HEK293 (cell line): Measurements from ENCODE around the gene LDLR.

Source experiments
- CTCF ChIA-PET: fragments of 350-600 bp; formaldehyde crosslinking; extraction: SDS; loops from one replicate; lab custom pipeline; 2021; ENCODE audit warnings: antibody characterized with exemption; lab: Yijun Ruan, JAX
- POLR2A ChIA-PET: fragments of 300-600 bp; formaldehyde crosslinking; extraction: SDS; loops from one replicate; lab custom pipeline; 2020; ENCODE audit warnings: antibody characterized with exemption, inconsistent platforms; lab: Yijun Ruan, JAX
- H3K27ac ChIP-seq: fragments of 200-500 bp; sonication (Bioruptor generic); 2 replicates; pipeline ENCODE4 v1.5.1; 2014; ENCODE audit warnings: low read depth, low read length, control low read depth, inconsistent platforms; ENCODE audit errors: extremely low read depth
- H3K36me3 ChIP-seq, 2 experiments: fragments of 200-500 bp in 1 of 2; sonication (Bioruptor generic) in 1 of 2; 1 replicate in 1 of 2; 2 replicates in 1 of 2; pipeline ENCODE4 v1.5.1; 2014 to 2017; ENCODE audit warnings: inconsistent platforms in 2 of 2, low read length in 2 of 2; ENCODE audit not compliant: control insufficient read depth in 2 of 2, insufficient read depth in 1 of 2
- H3K4me1 ChIP-seq: fragments of 200-500 bp; sonication (Bioruptor generic); 2 replicates; pipeline ENCODE4 v1.5.1; 2014; ENCODE audit warnings: mild to moderate bottlenecking, low read length, inconsistent platforms; ENCODE audit not compliant: control insufficient read depth, insufficient read depth
- H3K4me3 ChIP-seq: 2 replicates; pipeline ENCODE4 v1.5.1; 2011; ENCODE audit warnings: low read depth, mild to moderate bottlenecking, control low read depth, low read length, moderate library complexity
- H3K9me3 ChIP-seq: fragments of 200-500 bp; sonication (Bioruptor generic); 2 replicates; pipeline ENCODE4 v1.5.1; 2014; ENCODE audit warnings: low read depth, low read length, inconsistent platforms; ENCODE audit not compliant: control insufficient read depth, insufficient read depth
- CTCF ChIP-seq: fragments of 450-650 bp; formaldehyde crosslinking; IDR thresholded peaks from 2 replicates; pipeline ENCODE4 v1.5.1; 2016; ENCODE audit warnings: missing biosample characterization, missing genetic modification characterization
- MEIS1 ChIP-seq: sonication (generic); formaldehyde crosslinking; IDR thresholded peaks from 2 replicates; pipeline ENCODE4 v1.8.1; 2022; ENCODE audit warnings: missing genetic modification reagents, mild to moderate bottlenecking, borderline replicate concordance
- ZBTB8A ChIP-seq: fragments of 450-650 bp; formaldehyde crosslinking; IDR thresholded peaks from 2 replicates; pipeline ENCODE4 v1.5.1; 2016; ENCODE audit warnings: missing biosample characterization, missing genetic modification characterization
- ZNF121 ChIP-seq: fragments of 450-650 bp; formaldehyde crosslinking; IDR thresholded peaks from 2 replicates; pipeline ENCODE4 v1.5.1; 2016; ENCODE audit warnings: missing biosample characterization, missing genetic modification characterization
- ZNF175 ChIP-seq: fragments of 450-650 bp; formaldehyde crosslinking; IDR thresholded peaks from 2 replicates; pipeline ENCODE4 v1.5.1; 2016; ENCODE audit warnings: missing biosample characterization, missing genetic modification characterization
- ZNF221 ChIP-seq: fragments of 450-650 bp; formaldehyde crosslinking; IDR thresholded peaks from 2 replicates; pipeline ENCODE4 v1.5.1; 2017; ENCODE audit warnings: missing biosample characterization, missing genetic modification characterization, borderline replicate concordance
- ZNF266 ChIP-seq: fragments of 450-650 bp; formaldehyde crosslinking; IDR thresholded peaks from 2 replicates; pipeline ENCODE4 v1.5.1; 2016; ENCODE audit warnings: missing biosample characterization, missing genetic modification characterization, low read depth
- ZNF514 ChIP-seq: fragments of 450-650 bp; formaldehyde crosslinking; IDR thresholded peaks from 2 replicates; pipeline ENCODE4 v1.5.1; 2016; ENCODE audit warnings: missing biosample characterization, missing genetic modification characterization
- ZNF549 ChIP-seq: fragments of 450-650 bp; IDR thresholded peaks from 2 replicates; pipeline ENCODE4 v1.5.1; 2018; ENCODE audit warnings: missing biosample characterization, missing genetic modification characterization, mild to moderate bottlenecking, inconsistent platforms, moderate library complexity
- ZNF623 ChIP-seq: fragments of 450-650 bp; formaldehyde crosslinking; IDR thresholded peaks from 2 replicates; pipeline ENCODE4 v1.5.1; 2016; ENCODE audit warnings: missing biosample characterization, missing genetic modification characterization
- ZNF654 ChIP-seq: fragments of 450-650 bp; formaldehyde crosslinking; IDR thresholded peaks from 2 replicates; pipeline ENCODE4 v1.5.1; 2016; ENCODE audit warnings: low read depth, missing biosample characterization, missing genetic modification characterization
- ZNF777 ChIP-seq: fragments of 450-650 bp; formaldehyde crosslinking; IDR thresholded peaks from 2 replicates; pipeline ENCODE4 v1.5.1; 2017; ENCODE audit warnings: missing biosample characterization, missing genetic modification characterization, borderline replicate concordance
- TF ChIP-seq, protein P1 (sequence below): fragments of 450-650 bp; formaldehyde crosslinking; IDR thresholded peaks from 2 replicates; pipeline ENCODE4 v1.5.1; 2016; ENCODE audit warnings: missing biosample characterization, missing genetic modification characterization
- TF ChIP-seq, protein P2 (sequence below): fragments of 450-650 bp; formaldehyde crosslinking; conservative IDR thresholded peaks from 2 replicates; pipeline ENCODE4 v1.5.1; 2016; ENCODE audit warnings: low read depth, missing biosample characterization, missing genetic modification characterization
- TF ChIP-seq, protein P3 (sequence below): fragments of 450-650 bp; formaldehyde crosslinking; IDR thresholded peaks from 2 replicates; pipeline ENCODE4 v1.5.1; 2016; ENCODE audit warnings: missing biosample characterization, missing genetic modification characterization

Gene LDLR

DNA sequence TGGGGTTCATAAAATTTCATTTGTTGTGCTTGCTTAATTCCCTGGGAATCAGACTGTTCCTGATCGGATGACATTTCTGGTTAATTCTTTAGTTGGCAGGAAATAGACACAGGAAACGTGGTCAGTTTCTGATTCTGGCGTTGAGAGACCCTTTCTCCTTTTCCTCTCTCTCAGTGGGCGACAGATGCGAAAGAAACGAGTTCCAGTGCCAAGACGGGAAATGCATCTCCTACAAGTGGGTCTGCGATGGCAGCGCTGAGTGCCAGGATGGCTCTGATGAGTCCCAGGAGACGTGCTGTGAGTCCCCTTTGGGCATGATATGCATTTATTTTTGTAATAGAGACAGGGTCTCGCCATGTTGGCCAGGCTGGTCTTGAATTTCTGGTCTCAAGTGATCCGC, 10.8 kb downstream of the LDLR start (continued):
- TF ChIP-seq CTCF (tag by site-specific recombination) (no peak), ZNF623 (tag by site-specific recombination) (no peak), ZNF654 (tag by site-specific recombination) (no peak), ZNF777 (tag by site-specific recombination) (no peak)
- TF ChIP-seq, protein P1, sequence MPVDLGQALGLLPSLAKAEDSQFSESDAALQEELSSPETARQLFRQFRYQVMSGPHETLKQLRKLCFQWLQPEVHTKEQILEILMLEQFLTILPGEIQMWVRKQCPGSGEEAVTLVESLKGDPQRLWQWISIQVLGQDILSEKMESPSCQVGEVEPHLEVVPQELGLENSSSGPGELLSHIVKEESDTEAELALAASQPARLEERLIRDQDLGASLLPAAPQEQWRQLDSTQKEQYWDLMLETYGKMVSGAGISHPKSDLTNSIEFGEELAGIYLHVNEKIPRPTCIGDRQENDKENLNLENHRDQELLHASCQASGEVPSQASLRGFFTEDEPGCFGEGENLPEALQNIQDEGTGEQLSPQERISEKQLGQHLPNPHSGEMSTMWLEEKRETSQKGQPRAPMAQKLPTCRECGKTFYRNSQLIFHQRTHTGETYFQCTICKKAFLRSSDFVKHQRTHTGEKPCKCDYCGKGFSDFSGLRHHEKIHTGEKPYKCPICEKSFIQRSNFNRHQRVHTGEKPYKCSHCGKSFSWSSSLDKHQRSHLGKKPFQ (tag by site-specific recombination), result no peak
- TF ChIP-seq, protein P2, sequence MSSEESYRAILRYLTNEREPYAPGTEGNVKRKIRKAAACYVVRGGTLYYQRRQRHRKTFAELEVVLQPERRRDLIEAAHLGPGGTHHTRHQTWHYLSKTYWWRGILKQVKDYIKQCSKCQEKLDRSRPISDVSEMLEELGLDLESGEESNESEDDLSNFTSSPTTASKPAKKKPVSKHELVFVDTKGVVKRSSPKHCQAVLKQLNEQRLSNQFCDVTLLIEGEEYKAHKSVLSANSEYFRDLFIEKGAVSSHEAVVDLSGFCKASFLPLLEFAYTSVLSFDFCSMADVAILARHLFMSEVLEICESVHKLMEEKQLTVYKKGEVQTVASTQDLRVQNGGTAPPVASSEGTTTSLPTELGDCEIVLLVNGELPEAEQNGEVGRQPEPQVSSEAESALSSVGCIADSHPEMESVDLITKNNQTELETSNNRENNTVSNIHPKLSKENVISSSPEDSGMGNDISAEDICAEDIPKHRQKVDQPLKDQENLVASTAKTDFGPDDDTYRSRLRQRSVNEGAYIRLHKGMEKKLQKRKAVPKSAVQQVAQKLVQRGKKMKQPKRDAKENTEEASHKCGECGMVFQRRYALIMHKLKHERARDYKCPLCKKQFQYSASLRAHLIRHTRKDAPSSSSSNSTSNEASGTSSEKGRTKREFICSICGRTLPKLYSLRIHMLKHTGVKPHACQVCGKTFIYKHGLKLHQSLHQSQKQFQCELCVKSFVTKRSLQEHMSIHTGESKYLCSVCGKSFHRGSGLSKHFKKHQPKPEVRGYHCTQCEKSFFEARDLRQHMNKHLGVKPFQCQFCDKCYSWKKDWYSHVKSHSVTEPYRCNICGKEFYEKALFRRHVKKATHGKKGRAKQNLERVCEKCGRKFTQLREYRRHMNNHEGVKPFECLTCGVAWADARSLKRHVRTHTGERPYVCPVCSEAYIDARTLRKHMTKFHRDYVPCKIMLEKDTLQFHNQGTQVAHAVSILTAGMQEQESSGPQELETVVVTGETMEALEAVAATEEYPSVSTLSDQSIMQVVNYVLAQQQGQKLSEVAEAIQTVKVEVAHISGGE (tag by site-specific recombination), result no peak

DNA sequence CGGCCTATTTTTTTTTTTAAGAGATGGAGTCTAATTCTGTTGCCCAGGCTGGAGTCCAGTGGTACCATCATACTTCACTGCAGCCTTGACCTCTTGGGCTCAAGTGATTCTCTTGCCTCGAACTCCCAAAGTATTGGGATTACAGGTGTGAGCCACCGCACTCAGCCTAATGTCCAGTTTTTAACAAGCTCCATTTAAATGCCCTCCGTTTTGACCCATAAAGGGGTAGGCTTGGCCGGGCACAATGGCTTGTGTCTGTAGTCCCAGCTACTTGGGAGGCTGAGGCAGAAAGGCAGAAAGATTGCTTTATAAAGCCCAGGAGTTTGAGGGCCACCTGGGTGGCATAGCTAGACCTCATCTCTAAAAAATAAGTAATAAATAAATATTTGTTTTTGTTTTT, 11.8 kb downstream of the LDLR start:
- no peaks in the 10 kb centered on the region for H3K9me3 ChIP-seq
- TF ChIP-seq MEIS1 (CRISPR knock-in tag) (no peak), ZNF266 (tag by site-specific recombination) (no peak), ZBTB8A (tag by site-specific recombination) (no peak), ZNF514 (tag by site-specific recombination) (no peak), ZNF221 (tag by site-specific recombination) (no peak), ZNF175 (tag by site-specific recombination) (no peak), ZNF121 (no peak), ZNF549 (tag by site-specific recombination) (no peak)
- TF ChIP-seq, protein P3, sequence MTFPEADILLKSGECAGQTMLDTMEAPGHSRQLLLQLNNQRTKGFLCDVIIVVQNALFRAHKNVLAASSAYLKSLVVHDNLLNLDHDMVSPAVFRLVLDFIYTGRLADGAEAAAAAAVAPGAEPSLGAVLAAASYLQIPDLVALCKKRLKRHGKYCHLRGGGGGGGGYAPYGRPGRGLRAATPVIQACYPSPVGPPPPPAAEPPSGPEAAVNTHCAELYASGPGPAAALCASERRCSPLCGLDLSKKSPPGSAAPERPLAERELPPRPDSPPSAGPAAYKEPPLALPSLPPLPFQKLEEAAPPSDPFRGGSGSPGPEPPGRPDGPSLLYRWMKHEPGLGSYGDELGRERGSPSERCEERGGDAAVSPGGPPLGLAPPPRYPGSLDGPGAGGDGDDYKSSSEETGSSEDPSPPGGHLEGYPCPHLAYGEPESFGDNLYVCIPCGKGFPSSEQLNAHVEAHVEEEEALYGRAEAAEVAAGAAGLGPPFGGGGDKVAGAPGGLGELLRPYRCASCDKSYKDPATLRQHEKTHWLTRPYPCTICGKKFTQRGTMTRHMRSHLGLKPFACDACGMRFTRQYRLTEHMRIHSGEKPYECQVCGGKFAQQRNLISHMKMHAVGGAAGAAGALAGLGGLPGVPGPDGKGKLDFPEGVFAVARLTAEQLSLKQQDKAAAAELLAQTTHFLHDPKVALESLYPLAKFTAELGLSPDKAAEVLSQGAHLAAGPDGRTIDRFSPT (tag by site-specific recombination), result no peak
- CTCF ChIA-PET, result interaction anchor here (0.5 to 1.2 kb wide), 2 partner anchors 22 to 165 kb away, joined by 3 to 5 read pairs; no protein-coding TSS in a partner anchor
- H3K4me3 ChIP-seq, result no peak overlapping the region
- no peaks in the 10 kb centered on the region for H3K4me1 ChIP-seq
- POLR2A ChIA-PET, result no interaction called here
- H3K36me3 ChIP-seq, result peaks cover 12 to 51% of the 10 kb centered on the region in 2 experiments; a peak in 2 of 3 replicates
- no peak overlapping the region for H3K27ac ChIP-seq
